ENCODE results near the gene LRRC4.

The LRRC4 gene, protein sequence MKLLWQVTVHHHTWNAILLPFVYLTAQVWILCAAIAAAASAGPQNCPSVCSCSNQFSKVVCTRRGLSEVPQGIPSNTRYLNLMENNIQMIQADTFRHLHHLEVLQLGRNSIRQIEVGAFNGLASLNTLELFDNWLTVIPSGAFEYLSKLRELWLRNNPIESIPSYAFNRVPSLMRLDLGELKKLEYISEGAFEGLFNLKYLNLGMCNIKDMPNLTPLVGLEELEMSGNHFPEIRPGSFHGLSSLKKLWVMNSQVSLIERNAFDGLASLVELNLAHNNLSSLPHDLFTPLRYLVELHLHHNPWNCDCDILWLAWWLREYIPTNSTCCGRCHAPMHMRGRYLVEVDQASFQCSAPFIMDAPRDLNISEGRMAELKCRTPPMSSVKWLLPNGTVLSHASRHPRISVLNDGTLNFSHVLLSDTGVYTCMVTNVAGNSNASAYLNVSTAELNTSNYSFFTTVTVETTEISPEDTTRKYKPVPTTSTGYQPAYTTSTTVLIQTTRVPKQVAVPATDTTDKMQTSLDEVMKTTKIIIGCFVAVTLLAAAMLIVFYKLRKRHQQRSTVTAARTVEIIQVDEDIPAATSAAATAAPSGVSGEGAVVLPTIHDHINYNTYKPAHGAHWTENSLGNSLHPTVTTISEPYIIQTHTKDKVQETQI

DNA sequence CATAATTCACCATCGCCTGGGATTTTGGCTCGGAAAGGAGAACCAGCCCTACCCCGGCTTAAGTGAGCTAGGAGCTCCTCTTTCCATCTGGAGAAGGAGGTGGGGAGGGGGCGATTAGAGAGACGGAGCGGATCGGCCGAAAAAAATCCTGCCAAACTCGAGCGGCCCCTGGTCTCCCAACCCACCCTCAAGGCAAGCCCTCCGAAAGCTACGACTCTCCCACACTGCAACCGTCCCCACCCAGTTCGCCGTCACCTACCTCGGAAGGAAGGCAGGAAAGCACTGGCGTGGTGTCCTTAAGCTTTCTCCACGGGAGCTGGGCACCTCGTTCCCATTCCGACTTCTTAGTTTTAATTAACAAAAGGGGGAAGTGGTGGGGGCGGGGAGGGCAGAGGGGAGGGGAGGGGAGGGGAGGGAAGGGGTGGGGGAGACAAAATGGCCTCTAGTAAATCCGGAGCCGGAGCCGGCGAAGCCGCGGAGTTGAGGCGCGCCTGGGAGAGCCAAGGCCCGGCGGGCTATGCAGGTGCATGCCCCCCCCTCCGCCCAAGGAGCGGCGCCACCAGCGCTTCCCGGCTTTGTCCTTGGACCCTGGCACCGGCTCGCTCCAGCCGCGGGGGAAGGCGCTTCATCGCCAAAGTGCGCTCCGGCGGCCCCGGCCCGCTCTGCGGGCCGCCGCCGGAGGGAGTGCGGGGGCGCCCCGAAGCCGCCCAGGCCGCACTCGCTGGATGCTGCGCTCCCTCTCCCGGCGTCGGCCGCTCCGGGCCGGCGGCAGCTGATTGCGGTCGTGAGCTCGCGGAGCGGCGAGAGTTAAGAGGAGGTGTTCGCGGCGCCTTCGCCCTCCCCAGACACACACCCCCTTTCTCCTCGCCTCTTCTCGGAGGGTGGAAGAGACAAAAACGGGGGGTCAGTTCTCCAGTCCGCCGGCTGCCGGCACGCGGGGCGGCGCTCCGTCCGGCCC is at the start of gene LRRC4:
Gene LRRC4 (minus strand): TSS at position 784 of the 958 bp plus-strand sequence. CDS start 797 bp downstream, outside the sequence.
- Mint-ChIP-seq H3K4me1 (peaks cover 24% of the 10 kb centered on the region), H3K27me3 (peaks cover 1% of the 10 kb centered on the region), H3K4me3 (peak within 1 kb of the TSS; percentile 78), H3K27ac (no peak within 1 kb of the TSS), H3K36me3 (ENCODE audit: low read depth) (peaks cover 13% of the 10 kb centered on the region), H3K9me3 (no peaks in the 10 kb centered on the region)
- DNase-seq (peak; percentile 43), ATAC-seq (peak; percentile 31)

DNA sequence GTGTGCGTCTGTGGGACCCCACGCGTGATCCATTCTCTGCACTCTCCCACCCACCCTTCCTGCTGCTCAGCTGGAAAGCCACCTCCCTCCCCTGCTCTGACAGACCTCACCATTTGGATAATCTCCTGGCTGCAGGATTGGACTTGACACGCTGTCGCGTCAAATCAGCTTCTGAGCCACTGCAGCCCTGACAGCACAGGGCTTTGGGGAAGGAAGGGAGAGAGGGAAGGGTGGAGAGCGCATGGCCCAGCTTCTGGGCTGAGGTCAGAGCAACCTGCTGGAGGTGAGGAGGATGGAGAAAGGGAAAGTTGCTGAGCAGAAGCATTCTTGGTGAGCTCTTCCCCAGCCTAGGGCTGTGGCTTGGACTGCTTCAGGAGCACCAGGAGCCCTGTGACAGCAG is 48.9 kb upstream of the LRRC4 start:
- Mint-ChIP-seq H3K27ac (no peak overlapping the region), H3K4me1 (no peaks in the 10 kb centered on the region), H3K4me3 (no peak overlapping the region), H3K27me3 (no peaks in the 10 kb centered on the region), H3K36me3 (ENCODE audit: low read depth) (peaks cover 1% of the 10 kb centered on the region), H3K9me3 (no peaks in the 10 kb centered on the region)
- ATAC-seq (no peak), DNase-seq (no peak)

DNA sequence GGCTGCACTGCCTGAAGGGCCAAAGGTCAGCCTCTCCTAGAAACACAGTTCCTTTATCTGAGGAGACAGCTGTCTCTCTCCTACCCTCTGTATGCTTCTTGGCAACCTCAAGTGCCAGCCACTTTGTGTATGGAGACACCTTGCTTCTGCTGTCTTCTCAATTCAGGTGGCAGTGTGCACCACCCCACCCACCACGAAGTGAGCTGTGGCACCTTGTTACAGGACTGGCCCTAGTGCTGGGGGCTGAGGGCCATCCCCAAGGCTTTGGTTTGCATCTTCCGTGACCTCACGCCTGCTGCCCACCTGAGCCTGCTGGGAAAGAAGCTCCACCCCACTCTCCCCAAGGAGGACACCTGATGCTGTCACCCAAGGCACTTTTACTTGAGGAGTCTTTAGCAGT is 47.1 kb upstream of the LRRC4 start:
- no peaks in the 10 kb centered on the region for H3K27me3 Mint-ChIP-seq
- H3K4me3 Mint-ChIP-seq: no peak overlapping the region
- DNase-seq: no peak
- H3K9me3 Mint-ChIP-seq: no peaks in the 10 kb centered on the region
- no peak for ATAC-seq
- no peaks in the 10 kb centered on the region for H3K4me1 Mint-ChIP-seq
- H3K36me3 Mint-ChIP-seq (ENCODE audit: low read depth): peaks cover 1% of the 10 kb centered on the region
- H3K27ac Mint-ChIP-seq: no peak overlapping the region

DNA sequence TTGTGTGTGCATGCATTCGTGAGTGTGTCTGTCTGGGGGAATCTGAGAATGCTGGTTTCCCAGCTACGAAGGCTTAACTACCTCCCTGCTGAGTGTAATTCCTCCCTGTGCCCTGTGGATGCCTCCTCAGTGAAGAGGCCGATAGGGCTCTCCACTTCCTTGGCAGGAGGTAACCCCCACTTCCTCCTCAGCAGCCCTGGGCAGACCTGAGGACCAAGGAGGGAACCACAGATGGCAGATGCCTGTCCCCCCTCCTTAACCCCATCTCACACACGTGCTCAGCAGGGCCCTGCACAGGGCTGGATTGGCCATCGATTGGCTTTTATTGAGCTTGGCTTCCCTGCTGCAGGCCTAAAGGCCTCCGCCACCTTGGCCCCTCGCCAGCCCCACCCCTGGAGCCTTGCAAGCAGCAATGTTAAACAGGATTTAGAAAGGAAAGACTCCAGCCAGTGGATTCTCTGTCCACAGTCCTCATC is 45.6 kb upstream of the LRRC4 start:
- no peaks in the 10 kb centered on the region for H3K36me3 Mint-ChIP-seq (ENCODE audit: low read depth)
- H3K27ac Mint-ChIP-seq: no peak overlapping the region
- no peaks in the 10 kb centered on the region for H3K9me3 Mint-ChIP-seq
- DNase-seq (no peak), ATAC-seq (no peak)
- H3K4me1 Mint-ChIP-seq: no peaks in the 10 kb centered on the region
- no peaks in the 10 kb centered on the region for H3K27me3 Mint-ChIP-seq
- H3K4me3 Mint-ChIP-seq: no peak overlapping the region

DNA sequence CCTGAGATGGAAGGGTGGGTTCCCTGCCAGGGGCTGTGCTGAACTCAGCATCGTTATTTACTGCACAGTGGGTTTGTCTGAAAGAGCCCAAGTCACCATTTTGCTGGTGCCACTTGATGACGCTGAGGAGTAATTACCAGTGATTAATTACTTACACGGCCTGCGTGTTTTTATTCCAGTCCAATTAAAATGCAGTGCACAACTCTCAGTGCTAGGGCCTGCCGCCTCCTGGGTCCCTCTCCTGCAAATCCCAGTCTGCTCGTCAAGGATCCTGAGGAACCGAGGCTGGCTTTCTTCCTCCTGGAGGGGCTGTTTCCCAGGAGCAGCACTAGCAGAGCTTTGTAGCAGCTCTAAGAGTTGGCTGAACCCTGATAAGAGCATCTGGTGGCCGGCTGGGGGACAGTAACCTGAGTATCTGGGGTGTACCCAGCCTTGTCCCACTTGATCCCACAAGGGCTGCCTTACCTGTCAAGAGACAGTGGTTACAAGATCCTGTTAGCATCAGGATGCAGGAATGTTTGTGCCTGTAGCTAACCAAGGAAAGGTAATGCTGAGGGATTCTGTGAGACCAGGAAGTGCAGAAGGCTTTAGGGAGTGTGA is 45.1 kb upstream of the LRRC4 start:
- no peak overlapping the region for H3K27ac Mint-ChIP-seq
- no peaks in the 10 kb centered on the region for H3K4me1 Mint-ChIP-seq

DNA sequence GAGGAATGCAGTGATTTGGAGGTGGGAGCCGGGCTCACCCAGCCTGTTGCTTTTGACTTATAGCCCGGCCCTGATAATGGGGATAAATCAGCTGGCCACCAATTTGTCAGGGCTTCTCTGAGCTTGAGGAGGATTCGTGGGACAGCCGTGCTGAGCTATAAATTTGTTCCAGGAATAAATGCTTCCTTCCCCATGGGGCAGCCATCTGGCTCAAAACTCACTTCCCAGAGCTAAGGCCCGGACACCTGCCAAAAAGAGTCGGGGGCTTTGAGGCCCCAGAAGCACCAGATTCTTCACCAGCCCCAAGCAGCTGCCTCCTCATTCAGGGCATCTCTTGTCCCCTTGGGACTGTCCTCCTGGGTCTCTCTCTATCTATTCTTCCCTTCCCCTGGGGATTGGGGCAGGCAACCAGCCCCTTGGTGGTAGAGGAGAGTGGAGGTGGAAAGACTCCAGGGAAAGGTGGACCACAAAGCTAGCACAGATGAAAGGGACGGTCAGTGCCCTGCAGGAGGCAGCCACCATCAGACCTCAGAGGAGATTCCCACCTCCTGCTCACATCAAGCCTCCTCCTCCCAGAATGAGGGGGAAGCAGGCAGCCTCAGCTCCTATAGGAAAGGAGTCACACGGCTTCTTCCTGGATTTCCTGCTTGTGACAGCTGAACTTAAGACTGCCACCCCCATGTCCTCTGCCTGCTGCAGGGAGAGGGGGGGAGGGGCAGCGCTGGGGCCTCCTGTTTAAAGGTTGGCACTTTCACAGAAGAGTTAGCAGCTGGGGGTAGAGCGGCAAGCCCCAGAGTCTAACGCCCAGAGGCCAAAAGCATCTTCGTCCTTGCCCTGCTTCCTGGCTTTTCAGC is 44.2 kb upstream of the LRRC4 start:
- ATAC-seq (no peak), DNase-seq (no peak)
- H3K36me3 Mint-ChIP-seq (ENCODE audit: low read depth): no peaks in the 10 kb centered on the region
- H3K9me3 Mint-ChIP-seq: no peaks in the 10 kb centered on the region
- H3K27me3 Mint-ChIP-seq: no peaks in the 10 kb centered on the region
- no peak overlapping the region for H3K27ac Mint-ChIP-seq
- peaks cover 6% of the 10 kb centered on the region for H3K4me1 Mint-ChIP-seq
- H3K4me3 Mint-ChIP-seq: no peak overlapping the region

More for the DNA sequence above, 45.1 kb upstream of the LRRC4 start:
- no peak overlapping the region for H3K4me3 Mint-ChIP-seq
- H3K36me3 Mint-ChIP-seq (ENCODE audit: low read depth): no peaks in the 10 kb centered on the region
- no peak for ATAC-seq
- no peak for DNase-seq
- no peaks in the 10 kb centered on the region for H3K27me3 Mint-ChIP-seq
- no peaks in the 10 kb centered on the region for H3K9me3 Mint-ChIP-seq

DNA sequence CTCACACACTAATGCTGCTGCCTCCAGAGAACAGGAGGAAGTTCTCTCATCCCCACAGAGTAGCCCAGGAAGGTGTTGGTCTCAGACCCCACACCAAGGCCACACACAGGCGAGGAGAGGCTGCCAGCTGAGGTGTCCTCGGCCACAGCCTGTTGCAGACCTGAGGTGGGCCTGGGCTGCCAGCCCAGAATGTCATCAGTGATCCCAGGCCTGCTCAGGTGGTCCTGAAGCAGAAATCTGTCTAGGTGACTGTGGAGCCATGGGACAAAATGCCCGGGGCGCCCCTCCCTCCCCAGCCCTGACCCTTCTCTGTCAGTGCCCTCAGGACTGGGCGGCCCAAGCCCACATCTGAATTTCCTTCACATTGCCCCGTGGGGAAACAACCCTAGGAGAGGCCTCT is 43.5 kb upstream of the LRRC4 start:
- no peaks in the 10 kb centered on the region for H3K9me3 Mint-ChIP-seq
- no peaks in the 10 kb centered on the region for H3K27me3 Mint-ChIP-seq
- no peaks in the 10 kb centered on the region for H3K36me3 Mint-ChIP-seq (ENCODE audit: low read depth)
- H3K4me3 Mint-ChIP-seq: no peak overlapping the region
- DNase-seq (no peak), ATAC-seq (no peak)
- H3K4me1 Mint-ChIP-seq: peaks cover 8% of the 10 kb centered on the region
- H3K27ac Mint-ChIP-seq: no peak overlapping the region

DNA sequence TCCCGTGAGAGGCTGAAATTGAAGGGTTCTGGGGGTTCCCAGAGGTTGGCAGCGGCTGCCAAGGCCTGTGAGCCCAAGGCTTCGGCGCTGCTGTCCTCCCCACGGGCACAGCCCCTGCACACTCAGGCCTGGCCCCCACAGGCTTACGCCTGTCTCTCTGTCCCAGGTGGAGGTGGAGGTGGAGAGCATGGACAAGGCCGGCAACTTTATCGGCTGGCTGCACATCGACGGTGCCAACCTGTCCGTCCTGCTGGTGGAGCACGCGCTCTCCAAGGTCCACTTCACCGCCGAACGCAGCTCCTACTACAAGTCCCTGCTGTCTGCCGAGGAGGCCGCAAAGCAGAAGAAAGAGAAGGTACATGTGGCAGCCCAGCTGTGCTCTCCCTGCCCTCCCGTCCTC is 43.1 kb upstream of the LRRC4 start:
- H3K4me1 Mint-ChIP-seq: peaks cover 9% of the 10 kb centered on the region
- H3K27me3 Mint-ChIP-seq: no peaks in the 10 kb centered on the region
- H3K4me3 Mint-ChIP-seq: no peak overlapping the region
- H3K9me3 Mint-ChIP-seq: no peaks in the 10 kb centered on the region
- no peaks in the 10 kb centered on the region for H3K36me3 Mint-ChIP-seq (ENCODE audit: low read depth)
- DNase-seq (no peak), ATAC-seq (no peak)
- no peak overlapping the region for H3K27ac Mint-ChIP-seq

DNA sequence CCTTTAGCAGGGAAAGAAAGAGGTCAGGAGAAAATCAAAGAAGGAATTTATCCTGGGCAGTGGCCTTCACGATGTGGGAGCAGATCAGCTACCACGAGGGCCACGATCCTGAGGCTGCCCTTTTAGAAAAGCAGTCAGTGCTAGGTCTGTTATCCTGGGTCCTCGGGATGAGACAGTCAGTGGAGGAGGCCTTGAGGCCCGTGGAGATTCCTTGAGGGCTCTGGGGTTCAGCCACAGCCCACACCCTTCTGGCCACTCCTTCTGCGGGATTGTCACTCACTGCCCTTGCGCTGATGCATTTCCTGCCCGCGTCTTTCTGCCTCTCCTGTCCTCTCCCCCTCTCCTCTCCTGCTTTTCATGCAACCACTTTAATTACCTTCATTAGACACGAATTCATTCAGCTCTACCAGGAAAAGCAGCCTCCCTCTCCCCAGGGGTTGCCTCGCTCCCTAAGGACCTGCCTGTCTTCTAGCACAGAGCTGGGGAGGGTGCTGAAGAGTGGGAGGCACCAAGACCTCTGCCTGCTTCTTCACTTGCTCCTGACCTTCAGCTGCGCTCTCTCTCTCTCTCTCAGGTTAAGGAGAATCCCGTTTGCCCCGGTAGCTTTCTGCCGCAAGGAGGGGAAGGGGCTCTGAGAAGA is 42.6 kb upstream of the LRRC4 start:
- no peaks in the 10 kb centered on the region for H3K27me3 Mint-ChIP-seq
- H3K4me3 Mint-ChIP-seq: no peak overlapping the region
- H3K4me1 Mint-ChIP-seq: peaks cover 13% of the 10 kb centered on the region
- DNase-seq (no peak), ATAC-seq (no peak)
- H3K27ac Mint-ChIP-seq: no peak overlapping the region
- no peaks in the 10 kb centered on the region for H3K9me3 Mint-ChIP-seq
- H3K36me3 Mint-ChIP-seq (ENCODE audit: low read depth): no peaks in the 10 kb centered on the region

DNA sequence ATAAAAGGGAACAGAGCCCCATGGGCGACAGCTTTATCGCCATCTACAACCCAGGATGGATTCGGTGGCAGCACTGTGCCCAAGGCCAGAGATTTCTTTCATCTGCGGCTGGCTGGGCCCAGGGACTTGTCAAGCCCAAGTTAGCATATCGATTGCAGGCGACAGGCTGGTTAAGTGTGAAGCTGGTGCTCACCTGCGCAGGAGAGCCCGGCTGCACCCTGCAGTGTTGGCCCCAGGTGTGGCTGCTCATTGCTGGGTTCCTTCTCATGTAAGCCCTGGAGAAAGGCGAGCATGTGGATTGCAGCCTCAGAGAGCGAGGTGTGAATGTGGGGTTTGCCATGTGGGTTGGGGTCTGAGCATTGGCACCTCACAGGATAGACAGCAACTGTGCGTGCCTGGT is 40.6 kb upstream of the LRRC4 start:
- Mint-ChIP-seq H3K4me1 (peaks cover 23% of the 10 kb centered on the region), H3K4me3 (no peak overlapping the region), H3K27me3 (no peaks in the 10 kb centered on the region), H3K9me3 (no peaks in the 10 kb centered on the region), H3K27ac (no peak overlapping the region), H3K36me3 (ENCODE audit: low read depth) (no peaks in the 10 kb centered on the region)
- ATAC-seq: no peak
- no peak for DNase-seq

DNA sequence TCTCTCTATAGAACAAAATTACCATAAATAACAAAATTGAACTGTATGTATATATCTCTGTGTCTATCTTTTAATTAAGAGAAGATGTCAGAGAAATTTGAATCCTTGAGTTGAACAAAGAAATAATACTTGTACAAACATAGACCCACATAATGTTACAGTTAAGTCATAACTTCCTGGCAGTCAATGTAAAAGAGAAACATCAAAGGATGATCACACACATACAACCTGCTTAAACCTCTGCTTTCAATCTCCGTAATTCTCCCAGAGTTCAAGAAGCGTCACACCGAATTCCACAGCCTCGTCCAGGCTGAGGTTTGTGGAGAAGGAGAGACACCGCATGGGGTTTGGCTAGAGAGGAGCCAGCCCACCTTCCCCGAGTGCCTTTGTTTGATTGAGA is 40.1 kb upstream of the LRRC4 start:
- H3K4me1 Mint-ChIP-seq: peaks cover 23% of the 10 kb centered on the region
- H3K36me3 Mint-ChIP-seq (ENCODE audit: low read depth): no peaks in the 10 kb centered on the region
- no peak overlapping the region for H3K27ac Mint-ChIP-seq
- no peak overlapping the region for H3K4me3 Mint-ChIP-seq
- no peak for ATAC-seq
- no peaks in the 10 kb centered on the region for H3K9me3 Mint-ChIP-seq
- no peak for DNase-seq
- H3K27me3 Mint-ChIP-seq: no peaks in the 10 kb centered on the region

DNA sequence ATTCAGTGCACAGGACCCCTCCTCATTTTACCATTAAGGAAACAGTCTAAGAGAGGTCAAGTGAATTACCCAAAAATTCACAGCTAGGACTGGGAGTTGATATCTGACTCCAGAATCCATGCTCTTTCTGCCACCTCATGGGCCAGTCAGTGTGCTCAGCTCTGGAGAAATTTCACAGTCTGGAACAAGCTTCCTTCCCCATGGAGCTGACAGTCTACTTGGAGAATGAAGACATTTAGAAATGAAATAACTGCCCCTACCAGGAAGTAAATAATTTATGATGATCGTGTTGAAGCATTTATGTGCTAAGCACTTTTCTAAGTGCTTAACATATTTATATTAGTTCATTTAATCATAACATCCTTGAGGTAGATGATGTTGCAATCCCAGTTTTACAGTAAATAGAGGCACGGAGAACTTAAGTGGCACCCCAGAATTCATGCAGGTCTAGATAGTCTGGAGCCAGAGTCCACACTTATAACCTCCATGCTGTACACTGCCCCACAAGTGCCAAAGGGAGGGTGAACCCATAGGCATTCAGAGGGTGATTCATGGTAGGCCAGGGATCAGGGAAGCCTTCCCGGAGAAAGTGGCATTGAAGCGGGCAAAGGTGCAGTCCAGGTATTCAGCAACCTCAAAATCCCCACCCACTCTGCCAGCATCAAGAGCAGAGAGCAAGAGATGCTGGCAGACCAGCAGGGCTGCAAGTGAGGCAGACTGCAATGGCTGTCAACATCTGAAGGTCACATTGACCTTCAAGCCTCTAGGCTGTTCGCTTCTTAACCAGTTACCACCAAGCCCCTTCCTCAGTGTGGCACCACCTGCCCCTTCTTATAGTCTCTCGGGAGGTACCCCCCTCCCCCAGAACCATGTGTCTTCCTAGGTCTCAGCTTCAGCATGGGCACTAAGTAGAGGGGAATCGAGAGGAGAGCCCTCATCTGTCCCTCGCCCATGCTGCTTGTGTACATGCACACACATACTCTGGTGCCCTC is 38.4 kb upstream of the LRRC4 start:
- H3K27me3 Mint-ChIP-seq: no peaks in the 10 kb centered on the region

More for the DNA sequence above, 38.4 kb upstream of the LRRC4 start:
- H3K27ac Mint-ChIP-seq: no peak overlapping the region
- H3K4me3 Mint-ChIP-seq: no peak overlapping the region
- H3K4me1 Mint-ChIP-seq: peaks cover 26% of the 10 kb centered on the region
- ATAC-seq (no peak), DNase-seq (no peak)
- no peaks in the 10 kb centered on the region for H3K9me3 Mint-ChIP-seq
- H3K36me3 Mint-ChIP-seq (ENCODE audit: low read depth): peaks cover 4% of the 10 kb centered on the region
